Activated naive CD4-positive, alpha-beta T cell treated with anti-CD3 and anti-CD28 coated beads, Interleukin-2, amount 50 U/mL, for 24 hours (primary cell): Measurements from ENCODE around the gene CFAP251.

Experiments
- H3K27ac Mint-ChIP-seq: one replicate; pipeline ENCODE4 v1.8.0; 2021; ENCODE audit warnings: mild to moderate bottlenecking, mixed read lengths
- H3K27me3 Mint-ChIP-seq: one replicate; pipeline ENCODE4 v1.8.0; 2021; ENCODE audit warnings: mixed read lengths
- H3K36me3 Mint-ChIP-seq: one replicate; pipeline ENCODE4 v1.8.0; 2021; ENCODE audit warnings: mixed read lengths
- H3K4me1 Mint-ChIP-seq: one replicate; pipeline ENCODE4 v1.8.0; 2021; ENCODE audit warnings: mixed read lengths
- H3K4me3 Mint-ChIP-seq: one replicate; pipeline ENCODE4 v1.8.0; 2021; ENCODE audit warnings: mild to moderate bottlenecking, mixed read lengths
- H3K9me3 Mint-ChIP-seq: one replicate; pipeline ENCODE4 v1.8.0; 2021; ENCODE audit warnings: mixed read lengths

CFAP251 gene

GRCh38 chr12:121953117-121953692, 34.8 kb downstream of the CFAP251 start:
- no peaks in the 10 kb centered on the region for H3K27me3 Mint-ChIP-seq
- no peak overlapping the region for H3K27ac Mint-ChIP-seq
- no peak overlapping the region for H3K4me3 Mint-ChIP-seq
- no peaks in the 10 kb centered on the region for H3K36me3 Mint-ChIP-seq
- H3K9me3 Mint-ChIP-seq, result no peaks in the 10 kb centered on the region
- no peaks in the 10 kb centered on the region for H3K4me1 Mint-ChIP-seq

DNA sequence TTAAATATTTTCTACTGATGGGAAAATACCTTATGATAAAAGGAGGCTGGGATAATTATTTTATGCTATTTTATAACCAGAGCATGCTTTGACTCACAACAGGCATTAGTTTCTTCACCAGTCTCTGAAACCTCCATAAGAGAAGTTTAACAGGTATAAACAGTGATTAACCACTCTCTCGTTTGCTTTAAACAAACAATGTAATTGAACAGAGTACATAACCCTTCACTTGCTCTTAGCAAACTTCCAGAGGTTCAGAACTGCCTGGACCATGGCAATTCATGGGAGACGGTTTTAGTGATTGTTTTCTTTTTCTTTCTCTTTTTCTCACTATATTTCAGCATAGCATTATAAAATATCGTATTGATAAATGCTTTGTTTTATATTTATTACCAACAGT, 35.3 kb downstream of the CFAP251 start:
- no peak overlapping the region for H3K27ac Mint-ChIP-seq
- no peak overlapping the region for H3K4me3 Mint-ChIP-seq
- H3K4me1 Mint-ChIP-seq, result no peaks in the 10 kb centered on the region
- no peaks in the 10 kb centered on the region for H3K27me3 Mint-ChIP-seq
- H3K36me3 Mint-ChIP-seq, result no peaks in the 10 kb centered on the region
- H3K9me3 Mint-ChIP-seq, result no peaks in the 10 kb centered on the region

DNA sequence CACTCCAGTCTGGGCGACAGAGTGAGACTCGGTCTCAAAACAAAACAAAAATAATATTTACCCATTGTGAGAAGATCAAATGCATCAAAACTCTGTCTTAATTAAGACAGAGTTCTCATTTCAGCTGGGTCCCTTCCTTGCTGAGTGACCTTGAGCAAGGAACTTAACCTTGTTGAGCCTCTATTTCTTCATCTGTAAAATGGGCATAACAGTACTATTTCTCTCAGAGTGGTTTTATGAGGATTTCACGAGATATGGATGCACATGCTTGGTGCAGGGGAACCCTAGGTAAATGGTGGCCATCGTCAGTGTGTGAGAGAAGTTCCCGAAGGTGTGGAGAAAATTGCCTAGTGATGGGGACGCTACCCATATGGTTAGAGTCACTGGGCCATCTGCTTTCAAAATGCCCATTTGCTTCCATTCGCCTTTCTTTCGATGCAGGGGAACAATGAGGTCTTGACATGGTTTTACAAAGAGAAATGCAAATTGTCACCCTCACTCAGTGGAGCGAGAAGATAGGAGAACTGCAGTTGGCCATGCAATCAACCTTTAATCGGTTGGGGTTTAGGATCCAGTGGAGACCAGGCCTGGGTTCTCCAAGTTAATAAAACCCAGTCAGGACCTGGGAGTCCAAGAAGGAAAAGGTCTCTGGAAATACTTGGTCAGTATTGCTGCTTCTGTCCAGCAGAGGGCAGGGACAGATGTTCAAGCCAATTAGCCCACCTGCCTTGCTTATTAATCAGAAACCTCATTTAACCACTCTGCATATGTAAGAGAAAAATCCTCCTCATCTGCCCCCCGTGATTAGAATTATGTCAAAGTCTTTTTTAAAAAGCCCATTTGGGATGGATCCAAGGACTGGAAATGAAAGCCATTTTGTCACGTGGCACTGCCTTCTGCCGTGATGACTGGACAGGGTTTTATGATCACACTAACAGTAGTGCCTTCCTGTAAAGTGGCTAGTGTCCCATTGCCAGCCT, 37.2 kb downstream of the CFAP251 start:
- Mint-ChIP-seq H3K27ac (no peak overlapping the region), H3K27me3 (no peaks in the 10 kb centered on the region), H3K9me3 (no peaks in the 10 kb centered on the region), H3K4me3 (no peak overlapping the region), H3K4me1 (no peaks in the 10 kb centered on the region), H3K36me3 (no peaks in the 10 kb centered on the region)

DNA sequence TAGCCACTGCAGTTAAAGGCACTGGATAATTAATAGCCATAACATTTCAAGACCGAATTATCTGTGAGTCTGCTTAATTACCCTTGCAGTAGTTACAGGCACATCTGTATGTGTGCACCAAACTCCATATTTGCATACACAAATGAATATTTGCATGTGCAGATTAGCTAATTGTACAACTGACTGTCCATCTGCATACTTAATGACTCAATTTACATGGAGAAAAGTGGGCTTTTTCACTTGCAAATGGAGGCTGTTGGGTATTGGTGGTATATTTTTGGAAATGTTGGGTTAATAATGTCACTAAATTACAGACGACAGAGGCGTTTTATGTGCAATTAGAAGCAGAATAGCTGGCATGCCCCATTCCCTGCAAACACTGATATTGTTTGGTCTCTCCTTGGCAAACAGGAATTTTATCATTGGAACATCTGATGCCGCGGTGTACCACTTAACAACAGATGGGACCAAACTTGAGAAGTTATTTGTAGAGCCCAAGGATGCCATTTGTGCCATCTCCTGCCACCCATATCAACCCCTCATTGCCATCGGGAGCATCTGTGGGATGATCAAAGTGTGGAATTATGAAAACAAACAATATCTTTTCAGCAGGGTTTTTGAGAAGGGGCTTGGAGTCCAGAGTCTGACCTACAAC, 39.6 kb downstream of the CFAP251 start:
- no peaks in the 10 kb centered on the region for H3K27me3 Mint-ChIP-seq
- no peak overlapping the region for H3K4me3 Mint-ChIP-seq
- H3K9me3 Mint-ChIP-seq, result no peaks in the 10 kb centered on the region
- H3K4me1 Mint-ChIP-seq, result no peaks in the 10 kb centered on the region
- no peak overlapping the region for H3K27ac Mint-ChIP-seq
- no peaks in the 10 kb centered on the region for H3K36me3 Mint-ChIP-seq

- Mint-ChIP-seq H3K4me1 (no peaks in the 10 kb centered on the region), H3K4me3 (no peak overlapping the region), H3K36me3 (no peaks in the 10 kb centered on the region), H3K27ac (no peak overlapping the region), H3K27me3 (no peaks in the 10 kb centered on the region), H3K9me3 (no peaks in the 10 kb centered on the region)
Observed at GRCh38 chr12:121958541-121959240, 40.3 kb downstream of the CFAP251 start.

DNA sequence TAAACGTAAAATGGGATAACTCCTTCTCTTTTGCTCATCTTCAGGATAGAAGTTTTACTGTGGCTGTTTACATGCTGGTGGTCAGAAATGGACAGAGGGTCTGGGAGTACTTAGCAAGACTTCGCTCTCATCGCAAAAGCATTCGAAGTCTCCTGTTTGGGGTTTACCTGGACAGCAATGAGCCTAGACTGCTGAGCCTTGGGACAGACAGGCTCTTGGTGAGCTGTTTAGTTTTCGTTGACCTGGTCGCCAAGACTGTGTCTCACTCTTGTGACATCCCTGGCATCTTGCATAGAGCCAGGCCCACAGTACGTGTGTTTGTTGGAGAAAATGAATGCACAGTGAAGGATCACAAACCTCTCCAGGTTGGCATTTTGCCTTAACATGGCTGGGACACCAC, 42.1 kb downstream of the CFAP251 start:
- H3K9me3 Mint-ChIP-seq, result no peaks in the 10 kb centered on the region
- no peak overlapping the region for H3K27ac Mint-ChIP-seq
- no peaks in the 10 kb centered on the region for H3K4me1 Mint-ChIP-seq
- no peaks in the 10 kb centered on the region for H3K27me3 Mint-ChIP-seq
- no peaks in the 10 kb centered on the region for H3K36me3 Mint-ChIP-seq
- no peak overlapping the region for H3K4me3 Mint-ChIP-seq

GRCh38 chr12:121961195-121961879, 42.9 kb downstream of the CFAP251 start:
- no peaks in the 10 kb centered on the region for H3K27me3 Mint-ChIP-seq
- H3K27ac Mint-ChIP-seq, result no peak overlapping the region
- H3K36me3 Mint-ChIP-seq, result no peaks in the 10 kb centered on the region
- H3K9me3 Mint-ChIP-seq, result no peaks in the 10 kb centered on the region
- no peaks in the 10 kb centered on the region for H3K4me1 Mint-ChIP-seq
- no peak overlapping the region for H3K4me3 Mint-ChIP-seq

- Mint-ChIP-seq H3K36me3 (no peaks in the 10 kb centered on the region), H3K4me3 (no peak overlapping the region), H3K27me3 (no peaks in the 10 kb centered on the region), H3K9me3 (no peaks in the 10 kb centered on the region), H3K27ac (no peak overlapping the region), H3K4me1 (no peaks in the 10 kb centered on the region)
Observed at GRCh38 chr12:121963341-121964018, 45.1 kb downstream of the CFAP251 start.

DNA sequence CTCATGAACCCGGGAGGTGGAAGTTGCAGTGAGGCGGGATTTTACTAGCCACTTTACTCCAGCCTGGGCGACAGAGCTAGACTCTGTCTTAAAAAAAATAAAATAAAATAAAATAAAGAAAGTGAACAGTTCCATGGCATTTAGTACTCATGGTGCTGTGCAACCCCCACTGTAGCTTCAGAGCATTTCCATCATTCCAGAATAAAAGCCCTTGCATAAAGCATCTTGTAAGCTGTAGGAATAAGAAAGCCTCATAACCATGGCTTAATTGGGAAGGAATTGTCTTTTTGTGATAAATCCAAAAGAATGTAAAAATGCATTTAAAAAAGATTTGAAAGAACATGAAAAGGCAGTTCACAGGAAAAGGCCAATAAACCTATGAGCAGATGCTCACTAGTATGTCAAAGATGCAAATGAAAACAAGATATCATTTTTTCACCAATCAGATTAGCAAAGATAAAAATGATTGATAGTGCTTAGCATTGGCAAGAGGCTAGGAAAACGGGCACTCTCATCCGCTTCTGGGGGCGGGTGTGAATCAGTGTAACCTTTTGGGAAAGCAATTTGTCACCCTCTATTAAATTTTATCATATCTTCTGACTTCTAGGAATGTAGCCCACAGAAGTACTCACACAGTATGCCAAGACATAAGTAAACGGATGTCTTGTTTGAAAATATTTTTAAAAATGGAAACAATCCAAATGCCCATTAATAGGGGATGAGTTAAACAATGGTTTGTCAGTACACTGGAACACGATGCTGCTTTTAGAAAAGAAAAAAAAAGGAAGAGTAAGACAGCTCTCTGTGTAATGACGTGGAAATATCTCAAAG, 46.6 kb downstream of the CFAP251 start:
- no peaks in the 10 kb centered on the region for H3K27me3 Mint-ChIP-seq
- H3K36me3 Mint-ChIP-seq, result no peaks in the 10 kb centered on the region
- H3K27ac Mint-ChIP-seq, result no peak overlapping the region
- H3K4me1 Mint-ChIP-seq, result no peaks in the 10 kb centered on the region
- no peaks in the 10 kb centered on the region for H3K9me3 Mint-ChIP-seq
- H3K4me3 Mint-ChIP-seq, result no peak overlapping the region

- no peaks in the 10 kb centered on the region for H3K27me3 Mint-ChIP-seq
- H3K4me1 Mint-ChIP-seq, result no peaks in the 10 kb centered on the region
- no peaks in the 10 kb centered on the region for H3K9me3 Mint-ChIP-seq
- H3K27ac Mint-ChIP-seq, result no peak overlapping the region
- H3K4me3 Mint-ChIP-seq, result no peak overlapping the region
- no peaks in the 10 kb centered on the region for H3K36me3 Mint-ChIP-seq
Observed at GRCh38 chr12:121966959-121967358, 48.6 kb downstream of the CFAP251 start.

- no peak overlapping the region for H3K27ac Mint-ChIP-seq
- no peak overlapping the region for H3K4me3 Mint-ChIP-seq
- no peaks in the 10 kb centered on the region for H3K4me1 Mint-ChIP-seq
- H3K36me3 Mint-ChIP-seq, result peaks cover 3% of the 10 kb centered on the region
- H3K9me3 Mint-ChIP-seq, result no peaks in the 10 kb centered on the region
- no peaks in the 10 kb centered on the region for H3K27me3 Mint-ChIP-seq
Observed at GRCh38 chr12:121968876-121969275, 50.5 kb downstream of the CFAP251 start.

- Mint-ChIP-seq H3K4me1 (no peaks in the 10 kb centered on the region), H3K27me3 (no peaks in the 10 kb centered on the region), H3K4me3 (no peak overlapping the region), H3K27ac (no peak overlapping the region), H3K9me3 (no peaks in the 10 kb centered on the region), H3K36me3 (peaks cover 3% of the 10 kb centered on the region)
Observed at GRCh38 chr12:121969726-121970125, 51.3 kb downstream of the CFAP251 start.

GRCh38 chr12:121970581-121971300, 52.3 kb downstream of the CFAP251 start:
- Mint-ChIP-seq H3K27me3 (no peaks in the 10 kb centered on the region), H3K36me3 (peaks cover 3% of the 10 kb centered on the region), H3K9me3 (no peaks in the 10 kb centered on the region), H3K4me1 (no peaks in the 10 kb centered on the region), H3K27ac (no peak overlapping the region), H3K4me3 (no peak overlapping the region)
